ENCODE measurements around the gene PPP2R2B. TPM values are rescaled to one million over a fixed set of nuclear protein-coding genes. Genes with fewer than 3 reads are reported as not detected.

The PPP2R2B gene
- total and polyA plus RNA-seq, 7 experiments from 2014 or later = 0.15 to 14.1 (median 0.58) TPM

DNA sequence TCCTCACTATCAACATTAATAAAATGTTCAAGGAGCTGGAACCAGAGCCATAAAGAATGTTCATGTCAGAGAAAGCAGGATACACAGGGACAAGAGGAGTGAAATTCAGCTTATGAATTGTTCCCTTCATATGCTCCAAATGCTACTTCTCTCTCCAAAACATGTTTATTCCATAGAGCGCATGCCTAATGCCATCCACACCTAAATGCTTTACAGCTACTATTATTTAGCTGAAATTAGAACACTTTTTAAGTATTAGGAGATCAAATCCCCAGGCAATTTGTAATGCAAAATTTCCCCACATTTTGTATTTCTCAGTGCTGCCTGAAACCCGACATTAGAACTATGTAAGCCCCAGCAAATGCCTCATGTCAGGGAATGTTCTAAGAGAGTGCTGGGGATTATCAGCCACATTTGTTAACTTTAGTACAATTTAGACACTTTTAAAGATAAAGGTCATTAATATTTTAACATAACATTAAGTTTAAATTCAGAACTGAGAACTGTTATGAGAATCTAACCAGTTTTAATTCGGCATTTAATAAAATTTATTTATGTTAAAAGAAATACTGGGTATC, 75.5 kb downstream of the PPP2R2B start:
- Histone ChIP-seq H3K36me3 (ENCODE audit: control insufficient read depth in 2 of 3, insufficient read depth in 3 of 3, low read length in 3 of 3) (no peaks in the 10 kb centered on the region), H3K9me3 (ENCODE audit: control insufficient read depth in 2 of 3, low read length in 3 of 3) (no peaks in the 10 kb centered on the region), H3K4me1 (ENCODE audit: control insufficient read depth in 2 of 2, insufficient read depth in 2 of 2, low read length in 2 of 2) (peaks cover 0 to 9% of the 10 kb centered on the region in 2 donors), H3K4me3 (ENCODE audit: low read length) (no peak overlapping the region), H3K27ac (ENCODE audit: low read depth, low read length) (no peak overlapping the region), H3K27me3 (ENCODE audit: control insufficient read depth in 2 of 2, insufficient read depth in 2 of 2, low read length in 2 of 2) (no peaks in the 10 kb centered on the region)
- Mint-ChIP-seq H3K27me3 (peaks cover 0 to 3% (median 0%) of the 10 kb centered on the region in 5 donors), H3K27ac (no peak overlapping the region), H3K4me1 (peaks cover 0 to 7% (median 0%) of the 10 kb centered on the region in 7 donors), H3K36me3 (no peaks in the 10 kb centered on the region), H3K4me3 (no peak overlapping the region), H3K9me3 (no peaks in the 10 kb centered on the region)
- no peak for DNase-seq
- POLR2A ChIA-PET = no interaction called here
- CTCF ChIA-PET = no interaction called here
- intact Hi-C loops (cut with micrococcal nuclease) = no loop called here
- ATAC-seq = no peak

DNA sequence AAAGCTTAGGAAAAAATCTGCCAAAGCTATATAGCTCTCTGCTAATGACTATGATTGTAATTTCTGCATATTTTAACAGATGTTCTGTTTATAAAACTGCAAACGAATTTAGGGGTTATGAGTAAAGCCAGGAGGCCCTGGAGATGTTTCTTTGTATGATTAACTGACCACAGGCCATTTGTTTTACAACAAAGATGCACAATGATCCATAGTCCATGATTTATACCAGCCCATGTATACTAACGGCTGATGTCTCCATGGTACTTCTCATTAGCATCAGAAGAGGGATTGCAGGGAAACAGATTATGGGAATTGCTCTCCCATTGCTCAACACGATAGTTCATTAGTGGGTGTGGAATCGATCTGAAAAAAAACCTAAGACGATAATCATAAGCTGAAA, 78.9 kb downstream of the PPP2R2B start:
- intact Hi-C loops (cut with micrococcal nuclease) = no loop called here
- ChIA-PET CTCF (no interaction called here), POLR2A (no interaction called here)
- Histone ChIP-seq H3K4me3 (ENCODE audit: low read length) (no peak overlapping the region), H3K9me3 (ENCODE audit: control insufficient read depth in 2 of 3, low read length in 3 of 3) (no peaks in the 10 kb centered on the region), H3K36me3 (ENCODE audit: control insufficient read depth in 2 of 3, insufficient read depth in 3 of 3, low read length in 3 of 3) (no peaks in the 10 kb centered on the region), H3K27me3 (ENCODE audit: control insufficient read depth in 2 of 2, insufficient read depth in 2 of 2, low read length in 2 of 2) (no peaks in the 10 kb centered on the region), H3K4me1 (ENCODE audit: control insufficient read depth in 2 of 2, insufficient read depth in 2 of 2, low read length in 2 of 2) (peaks cover 0 to 29% of the 10 kb centered on the region in 2 donors), H3K27ac (ENCODE audit: low read depth, low read length) (no peak overlapping the region)
- no peaks in the 10 kb centered on the region for H3K9me3 Mint-ChIP-seq
- H3K27me3 Mint-ChIP-seq = peaks cover 0 to 3% (median 0%) of the 10 kb centered on the region in 5 donors
- H3K36me3 Mint-ChIP-seq = no peaks in the 10 kb centered on the region
- DNase-seq (no peak), ATAC-seq (no peak)
- no peak overlapping the region for H3K4me3 Mint-ChIP-seq
- H3K27ac Mint-ChIP-seq = no peak overlapping the region
- H3K4me1 Mint-ChIP-seq = peaks cover 0 to 8% (median 0%) of the 10 kb centered on the region in 7 donors

DNA sequence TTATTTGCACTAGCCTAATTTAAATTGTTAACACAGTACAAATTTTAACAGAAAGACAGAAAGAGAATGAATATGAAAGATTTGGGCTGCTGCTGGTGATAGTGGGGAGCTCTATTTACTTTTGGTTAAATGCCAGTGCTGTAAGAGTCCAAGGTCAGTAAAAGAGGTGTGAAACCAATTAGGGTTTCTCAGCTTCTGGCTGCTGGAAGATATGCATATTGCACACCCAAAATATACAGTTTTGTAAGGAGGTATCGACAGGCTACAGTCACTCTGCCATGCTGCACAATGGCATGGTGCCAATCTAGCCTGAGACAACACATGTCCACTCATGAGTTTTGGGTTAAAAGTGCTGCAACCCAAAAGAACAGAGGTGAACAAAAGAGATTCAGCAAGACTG, 79.3 kb downstream of the PPP2R2B start:
- Mint-ChIP-seq H3K4me1 (peaks cover 0 to 12% (median 3%) of the 10 kb centered on the region in 7 donors), H3K27ac (no peak overlapping the region), H3K36me3 (no peaks in the 10 kb centered on the region), H3K9me3 (no peaks in the 10 kb centered on the region), H3K27me3 (peaks cover 0 to 3% (median 0%) of the 10 kb centered on the region in 5 donors), H3K4me3 (no peak overlapping the region)
- intact Hi-C loops (cut with micrococcal nuclease) = no loop called here
- no peak for ATAC-seq
- Histone ChIP-seq H3K4me3 (ENCODE audit: low read length) (no peak overlapping the region), H3K36me3 (ENCODE audit: control insufficient read depth in 2 of 3, insufficient read depth in 3 of 3, low read length in 3 of 3) (no peaks in the 10 kb centered on the region), H3K4me1 (ENCODE audit: control insufficient read depth in 2 of 2, insufficient read depth in 2 of 2, low read length in 2 of 2) (peaks cover 0 to 32% of the 10 kb centered on the region in 2 donors), H3K9me3 (ENCODE audit: control insufficient read depth in 2 of 3, low read length in 3 of 3) (no peaks in the 10 kb centered on the region), H3K27ac (ENCODE audit: low read depth, low read length) (no peak overlapping the region), H3K27me3 (ENCODE audit: control insufficient read depth in 2 of 2, insufficient read depth in 2 of 2, low read length in 2 of 2) (no peaks in the 10 kb centered on the region)
- DNase-seq = no peak
- ChIA-PET CTCF (no interaction called here), POLR2A (no interaction called here)

DNA sequence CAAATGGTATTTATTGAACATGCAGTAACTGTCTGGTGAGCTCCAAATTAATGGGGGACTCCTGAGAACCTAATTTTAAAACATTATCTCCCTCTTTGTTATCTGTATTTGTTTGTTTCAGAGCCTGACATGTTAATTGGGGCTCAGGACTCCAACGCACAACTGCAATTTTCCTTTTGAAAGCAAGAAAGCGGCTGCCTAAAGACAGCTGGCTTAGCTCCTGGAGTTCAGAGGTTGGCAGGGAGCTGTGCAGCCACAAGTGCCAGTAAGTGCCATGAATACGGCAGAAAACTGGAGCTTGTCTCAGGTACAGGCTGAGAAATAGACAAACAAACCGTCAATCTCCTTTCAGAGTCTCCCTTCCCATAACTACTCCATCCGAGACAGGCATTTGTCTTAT, 80.9 kb downstream of the PPP2R2B start:
- Mint-ChIP-seq H3K9me3 (no peaks in the 10 kb centered on the region), H3K4me3 (no peak overlapping the region), H3K27ac (no peak overlapping the region), H3K4me1 (peaks cover 0 to 21% (median 6%) of the 10 kb centered on the region in 7 donors), H3K27me3 (peaks cover 0 to 3% (median 0%) of the 10 kb centered on the region in 5 donors), H3K36me3 (no peaks in the 10 kb centered on the region)
- H3K27ac ChIP-seq (ENCODE audit: low read depth, low read length) = no peak overlapping the region
- no peaks in the 10 kb centered on the region for H3K27me3 ChIP-seq (ENCODE audit: control insufficient read depth in 2 of 2, insufficient read depth in 2 of 2, low read length in 2 of 2)
- ATAC-seq (no peak), DNase-seq (no peak)
- no peak overlapping the region for H3K4me3 ChIP-seq (ENCODE audit: low read length)
- no peaks in the 10 kb centered on the region for H3K9me3 ChIP-seq (ENCODE audit: control insufficient read depth in 2 of 3, low read length in 3 of 3)
- intact Hi-C loops (cut with micrococcal nuclease) = no loop called here
- CTCF ChIA-PET = no interaction called here
- H3K4me1 ChIP-seq (ENCODE audit: control insufficient read depth in 2 of 2, insufficient read depth in 2 of 2, low read length in 2 of 2) = peaks cover 0 to 43% of the 10 kb centered on the region in 2 donors
- POLR2A ChIA-PET = no interaction called here
- no peaks in the 10 kb centered on the region for H3K36me3 ChIP-seq (ENCODE audit: control insufficient read depth in 2 of 3, insufficient read depth in 3 of 3, low read length in 3 of 3)

DNA sequence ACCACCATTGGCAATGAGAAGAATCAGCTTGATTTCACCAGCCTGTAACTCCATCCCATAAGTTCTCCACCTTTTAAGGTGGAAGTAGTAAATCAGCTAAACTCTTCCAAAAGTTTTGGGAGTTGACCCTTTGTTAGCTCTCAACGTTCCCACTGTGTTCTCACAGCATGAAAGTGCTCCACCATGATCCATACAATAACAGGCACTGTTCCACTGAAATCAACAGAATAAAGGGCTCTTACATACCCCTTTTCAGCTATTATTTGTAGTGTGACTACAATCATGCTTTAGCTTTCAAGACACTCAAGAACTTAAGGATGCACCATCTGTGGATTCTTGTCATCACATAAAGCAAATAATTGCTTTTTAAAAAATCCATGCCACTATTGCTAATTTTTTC, 81.6 kb downstream of the PPP2R2B start:
- H3K27me3 Mint-ChIP-seq = no peaks in the 10 kb centered on the region
- no peaks in the 10 kb centered on the region for H3K27me3 ChIP-seq (ENCODE audit: control insufficient read depth in 2 of 2, insufficient read depth in 2 of 2, low read length in 2 of 2)
- CTCF ChIA-PET = no interaction called here
- ATAC-seq (no peak), DNase-seq (no peak)
- peaks cover 0 to 43% of the 10 kb centered on the region in 2 donors for H3K4me1 ChIP-seq (ENCODE audit: control insufficient read depth in 2 of 2, insufficient read depth in 2 of 2, low read length in 2 of 2)
- H3K27ac Mint-ChIP-seq = no peak overlapping the region
- no peak overlapping the region for H3K27ac ChIP-seq (ENCODE audit: low read depth, low read length)
- no peak overlapping the region for H3K4me3 Mint-ChIP-seq
- intact Hi-C loops (cut with micrococcal nuclease) = no loop called here
- no peaks in the 10 kb centered on the region for H3K36me3 Mint-ChIP-seq
- no peak overlapping the region for H3K4me3 ChIP-seq (ENCODE audit: low read length)
- H3K9me3 Mint-ChIP-seq = no peaks in the 10 kb centered on the region
- peaks cover 0 to 23% (median 7%) of the 10 kb centered on the region in 7 donors for H3K4me1 Mint-ChIP-seq
- H3K9me3 ChIP-seq (ENCODE audit: control insufficient read depth in 2 of 3, low read length in 3 of 3) = no peaks in the 10 kb centered on the region
- no peaks in the 10 kb centered on the region for H3K36me3 ChIP-seq (ENCODE audit: control insufficient read depth in 2 of 3, insufficient read depth in 3 of 3, low read length in 3 of 3)
- POLR2A ChIA-PET = no interaction called here

DNA sequence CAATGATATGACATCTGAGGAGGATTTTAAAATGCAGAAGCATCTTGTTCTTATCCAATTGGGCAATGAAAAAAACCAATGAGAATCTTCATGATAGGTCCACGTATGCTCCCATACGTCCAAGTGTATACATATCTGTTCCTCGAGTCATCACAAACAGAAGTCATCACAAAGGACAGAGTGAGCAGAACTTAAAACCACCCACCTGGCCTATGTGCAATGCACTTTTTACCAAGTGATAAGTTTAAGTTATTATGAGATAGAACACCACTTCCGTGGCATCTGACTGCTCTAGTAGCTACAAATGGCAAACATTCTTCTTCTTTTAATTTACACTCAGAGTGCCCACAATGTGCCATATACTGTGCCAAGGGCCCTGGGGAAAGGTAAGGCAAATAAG, 82.4 kb downstream of the PPP2R2B start:
- ATAC-seq (no peak), DNase-seq (no peak)
- no peak overlapping the region for H3K27ac Mint-ChIP-seq
- H3K36me3 ChIP-seq (ENCODE audit: control insufficient read depth in 2 of 3, insufficient read depth in 3 of 3, low read length in 3 of 3) = no peaks in the 10 kb centered on the region
- H3K27ac ChIP-seq (ENCODE audit: low read depth, low read length) = no peak overlapping the region
- H3K4me1 ChIP-seq (ENCODE audit: control insufficient read depth in 2 of 2, insufficient read depth in 2 of 2, low read length in 2 of 2) = peaks cover 0 to 43% of the 10 kb centered on the region in 2 donors
- H3K36me3 Mint-ChIP-seq = no peaks in the 10 kb centered on the region
- H3K9me3 ChIP-seq (ENCODE audit: control insufficient read depth in 2 of 3, low read length in 3 of 3) = no peaks in the 10 kb centered on the region
- no peaks in the 10 kb centered on the region for H3K27me3 Mint-ChIP-seq
- intact Hi-C loops (cut with micrococcal nuclease) = no loop called here
- no peaks in the 10 kb centered on the region for H3K27me3 ChIP-seq (ENCODE audit: control insufficient read depth in 2 of 2, insufficient read depth in 2 of 2, low read length in 2 of 2)
- CTCF ChIA-PET = no interaction called here
- peaks cover 0 to 23% (median 7%) of the 10 kb centered on the region in 7 donors for H3K4me1 Mint-ChIP-seq
- no peak overlapping the region for H3K4me3 Mint-ChIP-seq
- H3K4me3 ChIP-seq (ENCODE audit: low read length) = no peak overlapping the region
- no peaks in the 10 kb centered on the region for H3K9me3 Mint-ChIP-seq
- POLR2A ChIA-PET = no interaction called here

DNA sequence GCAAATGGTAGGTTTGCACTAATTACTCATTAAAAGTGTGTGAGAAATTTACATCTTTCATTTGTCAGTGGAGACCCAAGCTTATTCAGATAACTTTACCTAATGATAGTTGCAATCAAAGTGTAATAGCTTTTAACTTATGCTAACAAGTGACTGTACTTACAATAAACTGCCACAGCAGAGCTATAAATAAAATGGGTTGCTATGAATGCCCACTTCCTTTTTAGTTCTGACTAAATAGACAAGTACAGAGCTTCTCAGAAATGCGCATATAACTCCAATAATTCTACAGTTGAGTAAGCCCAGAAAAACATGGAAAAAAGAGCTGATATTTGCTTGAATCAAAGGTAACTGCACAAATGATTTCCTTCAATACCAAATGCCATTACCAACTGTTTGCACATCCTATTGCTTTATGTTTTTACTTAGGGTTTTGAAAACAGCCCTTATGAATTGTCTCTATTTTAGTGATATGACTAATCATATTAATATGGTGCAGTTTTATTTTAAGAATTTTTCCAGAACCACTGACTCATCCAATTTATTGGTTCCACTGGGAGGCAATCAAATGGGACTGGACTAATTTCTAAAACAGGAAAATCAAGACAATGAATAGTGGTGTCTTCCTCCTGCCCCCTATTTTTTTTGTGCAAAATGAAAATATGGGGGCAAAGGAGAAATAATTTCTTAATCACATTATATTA, 84.1 kb downstream of the PPP2R2B start:
- H3K9me3 Mint-ChIP-seq = no peaks in the 10 kb centered on the region
- no peak overlapping the region for H3K27ac Mint-ChIP-seq
- ChIA-PET POLR2A (no interaction called here), CTCF (no interaction called here)
- no peak overlapping the region for H3K4me3 ChIP-seq (ENCODE audit: low read length)
- H3K4me1 ChIP-seq (ENCODE audit: control insufficient read depth in 2 of 2, insufficient read depth in 2 of 2, low read length in 2 of 2) = peaks cover 0 to 40% of the 10 kb centered on the region in 2 donors
- H3K36me3 ChIP-seq (ENCODE audit: control insufficient read depth in 2 of 3, insufficient read depth in 3 of 3, low read length in 3 of 3) = no peaks in the 10 kb centered on the region
- DNase-seq = no peak
- intact Hi-C loops (cut with micrococcal nuclease) = no loop called here
- H3K27me3 ChIP-seq (ENCODE audit: control insufficient read depth in 2 of 2, insufficient read depth in 2 of 2, low read length in 2 of 2) = no peaks in the 10 kb centered on the region
- peaks cover 0 to 24% (median 7%) of the 10 kb centered on the region in 7 donors for H3K4me1 Mint-ChIP-seq
- no peak overlapping the region for H3K27ac ChIP-seq (ENCODE audit: low read depth, low read length)
- no peaks in the 10 kb centered on the region for H3K27me3 Mint-ChIP-seq
- no peaks in the 10 kb centered on the region for H3K9me3 ChIP-seq (ENCODE audit: control insufficient read depth in 2 of 3, low read length in 3 of 3)
- H3K36me3 Mint-ChIP-seq = no peaks in the 10 kb centered on the region
- H3K4me3 Mint-ChIP-seq = no peak overlapping the region
- peak; percentile 29 for ATAC-seq
